Sciatic nerve (tissue), 2 donors: ENCODE measurements around the gene RESF1. TPM values are rescaled to one million over a fixed set of nuclear protein-coding genes. Genes with fewer than 3 reads are reported as not detected.

Experiments used
- ATAC-seq: fragments of 200-7000 bp; cut with Tn5 transposase; one replicate; pipeline ENCODE4 v1.9.1; 2020; ENCODE audit warnings: mild to moderate bottlenecking, moderate library complexity
- DNase-seq: peaks from one replicate; pipeline ENCODE4 v3.0.0-alpha.2; 2020; ENCODE audit warnings: low spot score
- intact Hi-C: fragments of 100-400 bp; cut with DNase I; formaldehyde crosslinking; loops from one replicate; pipeline ENCODE4 v1.14.2; 2022
- total RNA-seq: library from RNA; stranded (reverse); fragmentation: NEBNext Ultra II Directional; extraction: Animal tissue kit (Norgen Biotek cat#: 25700); gene quantifications from one replicate; pipeline ENCODE4 v1.2.1, GENCODE V29; 2021
- donor health status: DM: no; HTN: no; CAD: no.
- donor health status: DM: no; HTN: no; CAD: no.

The RESF1 gene
- total RNA-seq, 1 donor from 2014 or later = 65.4 TPM

- intact Hi-C loops = no loop called here
- no peak for ATAC-seq
Observed at GRCh38 chr12:32002848-32003493, 43.8 kb downstream of the RESF1 start.

GRCh38 chr12:32003654-32004053, 44.4 kb downstream of the RESF1 start:
- DNase-seq (no peak), ATAC-seq (no peak)
- intact Hi-C loops = no loop called here

More at GRCh38 chr12:32002848-32003493, 43.8 kb downstream of the RESF1 start:
- DNase-seq = no peak

- intact Hi-C loops = no loop called here
- ATAC-seq = no peak
- no peak for DNase-seq
Observed at GRCh38 chr12:32005496-32006125, 46.4 kb downstream of the RESF1 start.

Other genes starting within 250 kb of the RESF1 start
- gene AMN1, start 230.4 kb upstream of the RESF1 start, total RNA-seq = 9.3 TPM
- gene BICD1, start 147.4 kb downstream of the RESF1 start, total RNA-seq = 95.0 TPM